ENCODE results near the gene PHAF1. TPM values are rescaled to one million over a fixed set of nuclear protein-coding genes. Genes with fewer than 3 reads are reported as not detected.

Gene PHAF1
- total and polyA plus RNA-seq, 9 of the 15 experiments (the other 6 are each of a cell fraction or from before 2014, with no cell fraction given) = 5.1 to 25.4 (median 13.8) TPM

DNA sequence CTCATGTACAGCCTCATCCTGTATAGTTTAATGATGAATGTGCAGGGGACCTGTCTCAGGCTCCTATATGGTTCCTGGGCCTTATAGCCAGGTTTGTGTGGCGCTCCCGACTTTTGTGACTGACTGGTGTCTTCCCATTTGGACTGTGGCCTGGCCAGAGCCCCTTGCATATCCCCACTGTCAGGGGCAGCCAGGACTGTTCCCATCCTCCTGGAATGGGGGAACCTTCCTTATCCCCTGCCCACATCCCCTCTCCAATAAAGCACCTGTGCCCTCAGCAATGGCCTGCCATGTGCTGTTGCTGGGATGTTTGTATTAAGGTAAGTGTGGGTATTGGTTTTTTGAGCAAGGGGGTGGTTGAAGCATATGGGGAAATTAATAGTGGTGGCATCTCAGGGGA lies 38.5 kb downstream of the PHAF1 start (continued):
- TF ChIP-seq ZNF584 (CRISPR knock-in tag; IDR thresholded peaks at IDR 0.05; ENCODE audit: low read depth) (no peak), NR0B1 (IDR thresholded peaks at IDR 0.05; ENCODE audit: partially characterized antibody) (no peak), BMI1 (IDR thresholded peaks at IDR 0.05; ENCODE audit: low read length) (no peak), NFIX (CRISPR knock-in tag; IDR thresholded peaks at IDR 0.05; ENCODE audit: low read depth) (no peak)

- Histone ChIP-seq H3K79me2 (ENCODE audit: control insufficient read depth, insufficient read depth, low read length) (no peaks in the 10 kb centered on the region), H3K4me1 (replicated peaks in 1 of 2; ENCODE audit: control insufficient read depth in 2 of 2, insufficient read depth in 2 of 2, low read length in 2 of 2) (peaks cover 0 to 26% of the 10 kb centered on the region in 2 experiments; a peak in 2 of 5 replicates), H3K4me2 (ENCODE audit: insufficient read depth, low read length) (no peak overlapping the region), H3K9me3 (replicated peaks; ENCODE audit: control insufficient read depth, insufficient read depth, low read depth, low read length) (no peaks in the 10 kb centered on the region), H3K4me3 (no peak overlapping the region), H3K27me3 (ENCODE audit: control insufficient read depth in 2 of 2, insufficient read depth in 2 of 2, low read length in 2 of 2) (no peaks in the 10 kb centered on the region), H3K9me1 (ENCODE audit: control insufficient read depth, insufficient read depth, low read length) (no peaks in the 10 kb centered on the region), H3K36me3 (ENCODE audit: control insufficient read depth, insufficient read depth, low read length) (peaks cover 52% of the 10 kb centered on the region; the same call in 2 of the 3 replicates), H4K20me1 (replicated peaks; ENCODE audit: control insufficient read depth, insufficient read depth, low read length) (no peaks in the 10 kb centered on the region), H2AFZ (ENCODE audit: low read depth, low read length) (no peak overlapping the region), H3K27ac (ENCODE audit: extremely low read depth, low read depth, low read length) (no peak overlapping the region), H3K9ac (ENCODE audit: insufficient read depth in 1 of 2, low read depth in 2 of 2, low read length in 2 of 2) (no peak overlapping the region)
- DNase-seq (ENCODE audit: extremely low read depth in 1 of 4, low spot score in 3 of 4) (no peak), ATAC-seq (no peak), FAIRE-seq (no peak)
- TF ChIP-seq EP300 (IDR thresholded peaks at IDR 0.05; ENCODE audit: low read length) (no peak), CHD1 (IDR thresholded peaks at IDR 0.05; ENCODE audit: low read length) (no peak), ZNF121 (CRISPR knock-in tag; conservative IDR thresholded peaks at IDR 0.05) (no peak), PRMT5 (CRISPR knock-in tag; IDR thresholded peaks at IDR 0.05) (no peak)
- WGBS (ENCODE audit: insufficient coverage, low coverage, missing lambda C conversion rate) = 97% methylated on average over 10 of the region's 11 CpGs
- intact Hi-C loops (cut with micrococcal nuclease) = no loop called here
- POLR2A ChIA-PET = interaction anchor here (0.6 to 1.1 kb wide), 2 partner anchors 10 to 130 kb away, joined by 3 read pairs; no protein-coding TSS in a partner anchor
- BruUV-seq (replicated peaks) = no TSS peak
- CTCF ChIA-PET (ENCODE audit: low intra/inter-chr PET ratio) = no interaction called here
- in situ Hi-C loops (cut with MboI) = no loop called here
Measured at GRCh38 chr16:67148656-67149275, 39.0 kb downstream of the PHAF1 start.

Measured in K562 (cell line).